Measurements from ENCODE around the gene RAX. TPM values are rescaled to one million over a fixed set of nuclear protein-coding genes. Genes with fewer than 3 reads are reported as not detected.

RAX gene
- total RNA-seq, 1 experiment from 2014 or later, result 0.94 TPM

- DNase-seq (ENCODE audit: low spot score), result peak; percentile 53
- H3K27ac Mint-ChIP-seq, result no peak overlapping the region
- H3K36me3 Mint-ChIP-seq, result no peaks in the 10 kb centered on the region
- no peaks in the 10 kb centered on the region for H3K9me3 Mint-ChIP-seq
- POLR2A ChIA-PET, result interaction anchor here (1.8 kb wide), 1 partner anchor 134 kb away, joined by 5 read pairs; no protein-coding TSS in a partner anchor
- peaks cover 65% of the 10 kb centered on the region for H3K4me1 Mint-ChIP-seq
- H3K27me3 Mint-ChIP-seq (ENCODE audit: low read depth), result peaks cover 98% of the 10 kb centered on the region
- peak overlapping the region; percentile 69 for H3K4me3 Mint-ChIP-seq
- TF ChIP-seq GTF2I (CRISPR knock-in tag; conservative IDR thresholded peaks at IDR 0.05) (no peak), E2F1 (CRISPR knock-in tag; IDR thresholded peaks at IDR 0.05) (no peak), FOXP4 (CRISPR knock-in tag; IDR thresholded peaks at IDR 0.05) (no peak), IRF2 (CRISPR knock-in tag; IDR thresholded peaks at IDR 0.05; ENCODE audit: borderline replicate concordance, low read depth) (no peak), OVOL2 (CRISPR knock-in tag; IDR thresholded peaks at IDR 0.05; ENCODE audit: borderline replicate concordance) (no peak), NR3C1 (CRISPR knock-in tag; conservative IDR thresholded peaks at IDR 0.05; ENCODE audit: low read depth) (no peak), NR2C2 (CRISPR knock-in tag; IDR thresholded peaks at IDR 0.05) (no peak), NFE2L1 (CRISPR knock-in tag; IDR thresholded peaks at IDR 0.05) (no peak), SMAD4 (CRISPR knock-in tag; IDR thresholded peaks at IDR 0.05) (no peak), PRRX2 (CRISPR knock-in tag; IDR thresholded peaks at IDR 0.05) (no peak), FOXP1 (CRISPR knock-in tag; IDR thresholded peaks at IDR 0.05; ENCODE audit: borderline replicate concordance) (no peak)
- TF ChIP-seq, protein P1, sequence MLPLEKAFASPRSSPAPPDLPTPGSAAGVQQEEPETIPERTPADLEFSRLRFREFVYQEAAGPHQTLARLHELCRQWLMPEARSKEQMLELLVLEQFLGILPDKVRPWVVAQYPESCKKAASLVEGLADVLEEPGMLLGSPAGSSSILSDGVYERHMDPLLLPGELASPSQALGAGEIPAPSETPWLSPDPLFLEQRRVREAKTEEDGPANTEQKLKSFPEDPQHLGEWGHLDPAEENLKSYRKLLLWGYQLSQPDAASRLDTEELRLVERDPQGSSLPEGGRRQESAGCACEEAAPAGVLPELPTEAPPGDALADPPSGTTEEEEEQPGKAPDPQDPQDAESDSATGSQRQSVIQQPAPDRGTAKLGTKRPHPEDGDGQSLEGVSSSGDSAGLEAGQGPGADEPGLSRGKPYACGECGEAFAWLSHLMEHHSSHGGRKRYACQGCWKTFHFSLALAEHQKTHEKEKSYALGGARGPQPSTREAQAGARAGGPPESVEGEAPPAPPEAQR (CRISPR knock-in tag; IDR thresholded peaks at IDR 0.05), result no peak
- TF ChIP-seq, protein P2, sequence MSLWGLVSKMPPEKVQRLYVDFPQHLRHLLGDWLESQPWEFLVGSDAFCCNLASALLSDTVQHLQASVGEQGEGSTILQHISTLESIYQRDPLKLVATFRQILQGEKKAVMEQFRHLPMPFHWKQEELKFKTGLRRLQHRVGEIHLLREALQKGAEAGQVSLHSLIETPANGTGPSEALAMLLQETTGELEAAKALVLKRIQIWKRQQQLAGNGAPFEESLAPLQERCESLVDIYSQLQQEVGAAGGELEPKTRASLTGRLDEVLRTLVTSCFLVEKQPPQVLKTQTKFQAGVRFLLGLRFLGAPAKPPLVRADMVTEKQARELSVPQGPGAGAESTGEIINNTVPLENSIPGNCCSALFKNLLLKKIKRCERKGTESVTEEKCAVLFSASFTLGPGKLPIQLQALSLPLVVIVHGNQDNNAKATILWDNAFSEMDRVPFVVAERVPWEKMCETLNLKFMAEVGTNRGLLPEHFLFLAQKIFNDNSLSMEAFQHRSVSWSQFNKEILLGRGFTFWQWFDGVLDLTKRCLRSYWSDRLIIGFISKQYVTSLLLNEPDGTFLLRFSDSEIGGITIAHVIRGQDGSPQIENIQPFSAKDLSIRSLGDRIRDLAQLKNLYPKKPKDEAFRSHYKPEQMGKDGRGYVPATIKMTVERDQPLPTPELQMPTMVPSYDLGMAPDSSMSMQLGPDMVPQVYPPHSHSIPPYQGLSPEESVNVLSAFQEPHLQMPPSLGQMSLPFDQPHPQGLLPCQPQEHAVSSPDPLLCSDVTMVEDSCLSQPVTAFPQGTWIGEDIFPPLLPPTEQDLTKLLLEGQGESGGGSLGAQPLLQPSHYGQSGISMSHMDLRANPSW (CRISPR knock-in tag; conservative IDR thresholded peaks at IDR 0.05; ENCODE audit: low read depth), result no peak
- CTCF ChIA-PET, result interaction anchor here (1.1 to 4.9 kb wide), 6 partner anchors 18 to 499 kb away, joined by 4 to 45 read pairs (median 18); partner anchors contain the start of genes GRP and SEC11C
- ATAC-seq, result peak; percentile 0; the same call in 1 of the 2 replicates
Observed at GRCh38 chr18:59267503-59268126, 5.6 kb downstream of the RAX start.

GRCh38 chr18:59266886-59267502 lies 6.3 kb downstream of the RAX start:
- Mint-ChIP-seq H3K27me3 (ENCODE audit: low read depth) (peaks cover 98% of the 10 kb centered on the region), H3K4me1 (peaks cover 64% of the 10 kb centered on the region), H3K27ac (no peak overlapping the region), H3K36me3 (no peaks in the 10 kb centered on the region; the same call in 1 of the 2 replicates), H3K9me3 (no peaks in the 10 kb centered on the region), H3K4me3 (peak overlapping the region; percentile 69)
- no peak for TF ChIP-seq NFE2L1 (CRISPR knock-in tag; IDR thresholded peaks at IDR 0.05)
- TF ChIP-seq ARID4B (CRISPR knock-in tag; IDR thresholded peaks at IDR 0.05; ENCODE audit: borderline replicate concordance), result no peak
- TF ChIP-seq ATF1 (CRISPR knock-in tag; IDR thresholded peaks at IDR 0.05), result no peak
- TF ChIP-seq, protein P3, sequence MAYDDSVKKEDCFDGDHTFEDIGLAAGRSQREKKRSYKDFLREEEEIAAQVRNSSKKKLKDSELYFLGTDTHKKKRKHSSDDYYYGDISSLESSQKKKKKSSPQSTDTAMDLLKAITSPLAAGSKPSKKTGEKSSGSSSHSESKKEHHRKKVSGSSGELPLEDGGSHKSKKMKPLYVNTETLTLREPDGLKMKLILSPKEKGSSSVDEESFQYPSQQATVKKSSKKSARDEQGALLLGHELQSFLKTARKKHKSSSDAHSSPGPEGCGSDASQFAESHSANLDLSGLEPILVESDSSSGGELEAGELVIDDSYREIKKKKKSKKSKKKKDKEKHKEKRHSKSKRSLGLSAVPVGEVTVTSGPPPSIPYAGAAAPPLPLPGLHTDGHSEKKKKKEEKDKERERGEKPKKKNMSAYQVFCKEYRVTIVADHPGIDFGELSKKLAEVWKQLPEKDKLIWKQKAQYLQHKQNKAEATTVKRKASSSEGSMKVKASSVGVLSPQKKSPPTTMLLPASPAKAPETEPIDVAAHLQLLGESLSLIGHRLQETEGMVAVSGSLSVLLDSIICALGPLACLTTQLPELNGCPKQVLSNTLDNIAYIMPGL (CRISPR knock-in tag; IDR thresholded peaks at IDR 0.05), result no peak
- DNase-seq (ENCODE audit: low spot score), result no peak
- ChIA-PET CTCF (interaction anchor here (1.9 to 4.9 kb wide), 5 partner anchors 17 to 499 kb away, joined by 4 to 45 read pairs (median 31); partner anchors contain the start of genes GRP and SEC11C), POLR2A (no interaction called here)
- no peak for ATAC-seq
